Stimulated activated CD4-positive, alpha-beta T cell treated with anti-CD3 and anti-CD28 coated beads, Interleukin-1b, Interleukin-23, amount 100 ng/mL, for 24 hours (primary cell): ENCODE results near the gene ZMYND15.

Experiments
- DNase-seq, 4 experiments: peaks; one replicate each; pipeline ENCODE4 v3.0.0-alpha.2; 2020; ENCODE audit warnings: low read depth in 4 of 4, low spot score in 1 of 4

Gene ZMYND15

DNA sequence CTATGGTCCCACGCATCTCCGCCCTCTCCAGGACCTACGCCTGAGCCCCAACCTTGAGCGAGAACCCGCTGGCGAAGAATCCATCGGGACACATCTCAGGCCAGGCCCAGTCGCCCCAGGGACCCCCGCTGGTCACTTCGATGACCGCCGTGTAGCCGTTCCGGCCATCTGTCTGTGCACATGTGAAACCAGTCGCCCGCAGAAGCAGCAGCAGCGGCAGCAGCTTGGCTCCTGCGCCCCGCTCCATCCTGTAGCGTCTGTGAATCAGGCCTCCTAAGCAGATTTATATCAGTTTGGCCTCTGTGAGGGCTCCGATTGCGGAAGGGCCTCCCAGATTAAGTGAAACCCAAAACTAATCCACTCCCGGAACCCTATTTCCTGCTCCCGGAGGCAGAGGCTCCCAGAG is 46.5 kb downstream of the ZMYND15 start, which contains the start of gene VMO1:
Gene VMO1 (minus strand): TSS at position 259 of the 406 bp plus-strand sequence. CDS start 12 bp downstream, at position 247.
- no peak for DNase-seq

DNA sequence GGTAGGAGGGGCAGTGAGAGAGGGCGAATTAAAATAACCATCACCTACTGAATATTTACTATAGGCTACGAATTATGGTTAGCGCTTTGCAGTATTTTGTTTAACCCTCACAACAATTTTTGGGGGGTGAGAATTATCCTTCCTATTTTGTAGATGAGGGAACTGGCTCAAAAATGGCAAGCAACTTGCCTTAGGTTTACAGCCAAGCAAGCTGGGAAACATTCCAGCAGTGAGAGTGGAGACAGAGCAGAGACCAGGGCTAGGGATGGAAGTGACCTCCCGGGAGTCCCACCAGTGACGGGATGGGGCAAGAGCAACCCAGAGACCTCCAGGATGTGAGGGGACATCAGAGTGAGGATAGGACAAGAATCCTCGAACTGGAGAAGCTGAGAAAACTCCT is 46.9 kb downstream of the ZMYND15 start:
- DNase-seq, result no peak

DNA sequence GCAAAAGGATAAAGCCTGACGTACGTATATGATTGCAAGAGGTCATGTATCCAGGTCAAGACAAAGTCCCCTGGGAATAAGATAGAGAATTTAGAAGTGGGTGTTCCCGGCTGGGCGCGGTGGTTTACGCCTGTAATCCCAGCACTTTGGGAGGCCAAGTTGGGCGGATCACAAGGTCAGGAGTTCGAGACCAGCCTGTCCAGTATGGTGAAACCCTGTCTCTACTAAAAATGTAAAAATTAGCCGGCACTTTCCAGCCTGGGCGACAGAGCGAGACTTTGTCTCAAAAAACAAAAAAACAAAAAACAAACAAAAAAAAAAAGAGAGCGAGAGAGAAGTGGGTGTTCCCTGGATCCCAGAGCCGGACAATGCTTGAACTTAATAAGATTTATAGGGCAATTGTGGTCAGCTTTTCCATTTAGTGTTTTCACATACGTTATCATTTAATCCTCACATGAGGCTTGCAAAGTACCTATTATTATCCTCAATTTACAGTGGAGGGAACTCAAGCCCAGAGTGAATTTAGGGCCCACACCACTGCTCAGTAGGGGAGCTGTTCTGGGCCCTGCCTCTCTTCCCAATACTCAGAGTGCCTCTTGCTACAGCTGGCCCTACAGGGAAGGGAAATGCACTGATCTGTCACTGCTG is 48.6 kb downstream of the ZMYND15 start:
- DNase-seq, result no peak

DNA sequence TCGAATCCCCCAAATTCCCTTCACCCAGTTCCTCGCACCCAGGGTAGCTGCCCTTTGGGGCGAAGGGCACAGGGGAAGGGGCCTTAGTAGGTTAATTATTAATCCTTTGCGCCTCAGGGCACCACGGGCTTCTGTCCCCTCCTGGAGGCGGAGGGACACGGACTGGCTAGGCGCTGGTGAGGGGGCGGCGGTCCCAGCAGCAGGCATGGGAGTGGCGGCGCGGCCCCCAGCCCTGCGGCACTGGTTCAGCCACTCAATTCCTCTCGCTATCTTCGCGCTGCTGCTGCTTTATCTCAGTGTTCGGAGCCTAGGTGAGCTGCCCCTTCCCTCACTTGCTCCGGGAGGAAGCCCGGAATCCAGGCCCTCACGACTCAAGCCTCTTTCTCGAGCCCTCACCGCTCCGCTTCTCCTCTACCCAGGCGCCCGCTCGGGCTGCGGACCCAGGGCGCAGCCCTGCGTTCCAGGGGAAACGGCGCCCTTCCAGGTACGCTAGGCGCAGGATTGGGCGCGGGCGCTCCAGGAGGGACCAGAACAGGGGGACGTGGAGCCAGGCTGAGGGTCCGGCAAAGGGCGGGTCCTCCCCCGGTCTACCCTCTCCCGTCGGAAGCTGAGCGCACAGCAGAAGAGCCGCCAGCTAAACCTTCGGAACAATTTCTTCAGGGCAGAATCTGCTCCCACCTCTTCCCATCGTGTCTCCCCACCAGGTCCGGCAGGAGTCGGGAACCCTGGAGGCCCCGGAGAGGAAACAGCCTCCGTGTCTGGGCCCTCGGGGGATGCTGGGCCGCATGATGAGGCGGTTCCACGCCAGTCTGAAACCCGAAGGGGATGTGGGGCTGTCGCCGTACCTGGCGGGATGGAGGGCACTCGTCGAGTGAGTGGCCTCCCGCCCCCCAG is 49.4 kb downstream of the ZMYND15 start, which contains the start of gene GLTPD2:
Gene GLTPD2 (plus strand): TSS at position 158 of the 894 bp plus-strand sequence. CDS start 48 bp downstream, at position 206.
- no peak for DNase-seq

DNA sequence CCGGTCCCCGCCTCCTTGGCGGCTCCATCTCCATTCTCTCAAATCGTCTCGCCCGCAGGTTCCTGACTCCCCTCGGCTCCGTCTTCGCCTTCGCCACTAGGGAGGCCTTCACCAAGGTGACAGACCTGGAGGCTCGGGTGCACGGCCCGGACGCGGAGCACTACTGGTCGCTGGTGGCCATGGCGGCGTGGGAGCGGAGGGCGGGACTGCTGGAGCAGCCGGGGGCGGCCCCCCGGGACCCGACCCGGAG is 50.0 kb downstream of the ZMYND15 start:
- DNase-seq, result no peak

DNA sequence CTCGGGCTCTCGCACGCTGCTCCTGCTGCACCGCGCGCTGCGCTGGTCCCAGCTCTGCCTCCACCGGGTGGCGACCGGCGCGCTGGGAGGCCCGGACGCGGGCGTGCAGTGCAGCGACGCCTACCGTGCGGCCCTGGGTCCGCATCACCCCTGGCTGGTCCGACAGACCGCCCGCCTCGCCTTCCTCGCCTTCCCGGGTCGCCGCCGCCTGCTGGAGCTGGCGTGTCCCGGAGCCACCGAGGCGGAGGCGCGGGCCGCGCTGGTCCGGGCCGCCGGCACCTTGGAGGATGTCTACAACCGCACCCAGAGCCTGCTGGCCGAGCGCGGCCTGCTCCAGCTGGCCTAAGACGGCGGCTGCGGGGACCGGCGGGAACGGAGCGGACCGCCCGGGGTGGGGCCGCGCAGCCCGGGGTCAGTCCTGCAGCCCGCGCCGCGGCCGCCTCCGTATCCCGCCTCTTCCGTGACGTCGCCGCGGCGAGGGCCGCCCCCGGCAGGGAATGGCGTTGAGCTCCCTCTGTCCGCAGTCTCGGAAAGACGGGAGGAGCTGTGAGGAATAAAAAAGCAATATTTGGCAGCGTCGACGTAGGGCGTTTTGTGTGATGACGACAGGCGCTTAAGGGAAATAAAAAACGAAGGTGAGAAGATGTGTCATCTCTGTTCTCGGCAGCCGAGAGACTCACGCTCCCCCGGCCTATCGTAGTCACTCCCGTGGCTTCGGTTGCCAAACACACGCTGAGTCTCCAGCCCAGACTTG is 50.5 kb downstream of the ZMYND15 start:
- DNase-seq, result peak in 3 of 4 experiments; percentile 48 to 79 (median 62)

DNA sequence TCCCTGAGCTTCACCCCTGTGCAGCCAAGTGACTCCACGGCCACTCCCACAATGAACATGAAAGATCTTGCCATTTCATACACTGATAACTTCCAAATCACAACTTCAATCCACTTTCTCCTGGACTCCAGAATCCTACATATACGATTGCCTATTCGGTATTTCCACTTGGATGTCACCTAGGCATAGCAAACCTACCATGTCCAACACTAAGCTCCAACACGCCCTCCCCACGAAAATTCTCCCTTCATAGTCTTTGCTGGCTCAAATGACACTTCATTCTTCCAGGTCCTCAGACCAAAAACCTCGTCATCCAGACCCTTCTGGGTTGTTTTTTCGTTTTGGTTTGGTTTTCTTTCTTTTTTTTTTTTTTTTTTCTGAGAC is 51.1 kb downstream of the ZMYND15 start:
- DNase-seq, result no peak

DNA sequence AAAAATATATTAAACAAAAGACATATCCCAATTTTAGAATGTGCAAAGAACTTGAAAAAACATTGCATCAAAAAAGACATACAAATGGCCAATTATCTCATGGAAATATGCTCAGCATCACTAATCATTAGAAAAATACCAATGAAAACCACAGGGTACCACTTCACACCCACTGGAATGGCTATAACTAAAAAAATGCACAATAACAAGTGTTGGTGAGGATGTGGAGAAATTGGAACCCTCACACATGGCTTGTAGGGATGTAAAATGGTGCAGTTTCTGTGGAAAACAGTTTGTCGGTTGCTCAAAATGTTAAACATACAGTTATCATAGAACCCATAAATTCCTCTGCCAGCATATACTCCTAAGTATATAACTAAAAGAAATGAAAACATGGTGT is 55.5 kb downstream of the ZMYND15 start:
- DNase-seq, result no peak
